Measurements from ENCODE around the gene RSPO1. TPM values are rescaled to one million over a fixed set of nuclear protein-coding genes. Genes with fewer than 3 reads are reported as not detected.

Gene RSPO1
- total and polyA plus RNA-seq, 2 of the 13 experiments (the other 11 are each of a cell fraction or from before 2014, with no cell fraction given) = not detected

DNA sequence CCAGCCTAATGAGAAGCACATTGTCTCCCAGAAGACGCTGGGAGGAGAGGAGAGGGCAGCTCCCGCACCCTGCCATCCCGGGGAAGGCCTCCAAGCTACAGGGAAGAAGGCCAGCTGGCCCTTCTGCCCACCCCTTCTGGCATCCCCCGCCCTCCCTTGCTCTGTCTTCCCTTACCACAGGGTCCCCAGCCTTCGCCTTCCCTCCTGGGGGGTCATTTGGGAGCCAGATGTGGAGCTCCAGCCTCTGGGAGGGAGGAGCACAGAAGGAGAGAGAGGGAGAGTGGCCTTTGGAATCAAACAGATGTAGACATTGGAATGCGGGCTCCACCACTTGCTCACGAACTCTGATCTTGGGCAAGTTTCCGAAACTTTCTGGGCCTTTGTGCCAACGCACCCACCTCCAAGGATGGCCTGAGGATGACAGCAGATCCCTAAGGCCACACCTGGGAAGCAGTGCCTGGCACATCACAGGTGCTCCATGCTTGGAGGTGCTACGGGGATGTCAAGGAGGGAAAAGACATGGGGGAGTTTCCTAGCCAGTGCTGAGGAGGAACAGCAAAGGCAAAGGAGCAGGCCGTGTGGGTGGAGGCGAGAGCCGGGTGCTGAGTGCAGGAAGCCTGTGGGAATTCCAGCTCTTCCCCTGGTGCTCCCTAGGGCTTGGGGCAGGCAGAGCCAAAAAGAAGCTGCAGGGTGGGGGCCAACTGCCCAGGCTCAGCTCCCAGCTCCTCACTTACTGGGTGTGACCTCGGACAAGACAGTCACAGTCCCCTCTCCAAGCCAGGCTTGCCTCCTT, 23.1 kb upstream of the RSPO1 start:
- peaks cover 36% of the 10 kb centered on the region for H3K4me1 ChIP-seq (ENCODE audit: insufficient read depth, low read length)
- 0 out of 2 replicates have a peak, but pooled peaks cover 4% of the 10 kb centered on the region for H4K20me1 ChIP-seq (ENCODE audit: insufficient read depth, low read length)
- BruUV-seq (replicated peaks) = no TSS peak
- intact Hi-C loops (cut with micrococcal nuclease; ENCODE audit: unreplicated experiment) (no loop called here), in situ Hi-C loops (cut with HindIII; ENCODE audit: extremely low pct_ligation_motif_present, low pct_unique_long_range_greater_than_20kb) (no loop called here)
- no peak overlapping the region for H2AFZ ChIP-seq (ENCODE audit: low read length)
- H3K9ac ChIP-seq (ENCODE audit: insufficient read depth, low read depth, low read length) = no peak overlapping the region
- ATAC-seq (peak; percentile 54), FAIRE-seq (peak; percentile 74), DNase-seq (ENCODE audit: low spot score) (peak; percentile 15)
- peaks cover 1 to 28% of the 10 kb centered on the region in 2 experiments; a peak in 4 of 5 replicates for H3K27me3 ChIP-seq (ENCODE audit: control insufficient read depth in 1 of 2, insufficient read depth in 2 of 2, low read length in 2 of 2)
- ChIA-PET CTCF (ENCODE audit: low intra/inter-chr PET ratio, low total read pairs) (no interaction called here), POLR2A (no interaction called here)
- peak overlapping the region; percentile 61 for H3K4me2 ChIP-seq (ENCODE audit: low read depth, low read length)
- H3K9me3 ChIP-seq (ENCODE audit: low read length) = no peaks in the 10 kb centered on the region
- H3K79me2 ChIP-seq (ENCODE audit: insufficient read depth, low read length) = no peaks in the 10 kb centered on the region
- 5% methylated on average over 12 of the region's 14 CpGs for WGBS (ENCODE audit: low lambda C conversion rate)
- H3K36me3 ChIP-seq (replicated peaks in 1 of 2; ENCODE audit: control insufficient read depth in 1 of 2, insufficient read depth in 2 of 2, low read length in 2 of 2) = no peaks in the 10 kb centered on the region
- no peak overlapping the region for H3K27ac ChIP-seq (ENCODE audit: extremely low read length, insufficient read depth, low read length)
- H3K4me3 ChIP-seq (replicated peaks in 1 of 3; ENCODE audit: insufficient read depth in 1 of 3, low read depth in 2 of 3, low read length in 3 of 3) = peak overlapping the region in 1 of 3 experiments; percentile 40; a peak in 2 of 6 replicates
- TF ChIP-seq ZNF749 (CRISPR knock-in tag; IDR thresholded peaks at IDR 0.05; ENCODE audit: borderline replicate concordance) = no peak
- TF ChIP-seq DNMT1 (CRISPR knock-in tag; IDR thresholded peaks at IDR 0.05) = no peak
- no peak for TF ChIP-seq PHB2 (IDR thresholded peaks at IDR 0.05; ENCODE audit: partially characterized antibody)
- TF ChIP-seq ZNF264 (CRISPR knock-in tag; IDR thresholded peaks at IDR 0.05) = no peak
- no peak for TF ChIP-seq RARA (CRISPR knock-in tag; IDR thresholded peaks at IDR 0.05)
- TF ChIP-seq ZNF562 (CRISPR knock-in tag; IDR thresholded peaks at IDR 0.05; ENCODE audit: borderline replicate concordance) = no peak
- TF ChIP-seq ZNF777 (CRISPR knock-in tag; IDR thresholded peaks at IDR 0.05) = no peak
- TF ChIP-seq, protein P1, sequence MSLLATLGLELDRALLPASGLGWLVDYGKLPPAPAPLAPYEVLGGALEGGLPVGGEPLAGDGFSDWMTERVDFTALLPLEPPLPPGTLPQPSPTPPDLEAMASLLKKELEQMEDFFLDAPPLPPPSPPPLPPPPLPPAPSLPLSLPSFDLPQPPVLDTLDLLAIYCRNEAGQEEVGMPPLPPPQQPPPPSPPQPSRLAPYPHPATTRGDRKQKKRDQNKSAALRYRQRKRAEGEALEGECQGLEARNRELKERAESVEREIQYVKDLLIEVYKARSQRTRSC (CRISPR knock-in tag; IDR thresholded peaks at IDR 0.05; ENCODE audit: low read depth) = no peak
- no peak for TF ChIP-seq SMYD3 (CRISPR knock-in tag; IDR thresholded peaks at IDR 0.05)
- TF ChIP-seq MIER2 (CRISPR knock-in tag; IDR thresholded peaks at IDR 0.05) = no peak
- TF ChIP-seq SRSF1 (optimal IDR thresholded peaks at IDR 0.05; ENCODE audit: low read depth, low read length) = peak; percentile 49
- no peak for TF ChIP-seq ZNF451 (CRISPR knock-in tag; IDR thresholded peaks at IDR 0.05)
- TF ChIP-seq, protein P2, sequence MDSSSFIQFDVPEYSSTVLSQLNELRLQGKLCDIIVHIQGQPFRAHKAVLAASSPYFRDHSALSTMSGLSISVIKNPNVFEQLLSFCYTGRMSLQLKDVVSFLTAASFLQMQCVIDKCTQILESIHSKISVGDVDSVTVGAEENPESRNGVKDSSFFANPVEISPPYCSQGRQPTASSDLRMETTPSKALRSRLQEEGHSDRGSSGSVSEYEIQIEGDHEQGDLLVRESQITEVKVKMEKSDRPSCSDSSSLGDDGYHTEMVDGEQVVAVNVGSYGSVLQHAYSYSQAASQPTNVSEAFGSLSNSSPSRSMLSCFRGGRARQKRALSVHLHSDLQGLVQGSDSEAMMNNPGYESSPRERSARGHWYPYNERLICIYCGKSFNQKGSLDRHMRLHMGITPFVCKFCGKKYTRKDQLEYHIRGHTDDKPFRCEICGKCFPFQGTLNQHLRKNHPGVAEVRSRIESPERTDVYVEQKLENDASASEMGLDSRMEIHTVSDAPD (CRISPR knock-in tag; IDR thresholded peaks at IDR 0.05) = no peak
- peak; percentile 89 for TF ChIP-seq PATZ1 (CRISPR knock-in tag; IDR thresholded peaks at IDR 0.05)
- no peak for TF ChIP-seq NR3C1 (CRISPR knock-in tag; IDR thresholded peaks at IDR 0.05)
- TF ChIP-seq BCL6 (CRISPR knock-in tag; IDR thresholded peaks at IDR 0.05) = no peak
- TF ChIP-seq MEF2D (CRISPR knock-in tag; IDR thresholded peaks at IDR 0.05) = no peak
- no peak for TF ChIP-seq NCOA5 (CRISPR knock-in tag; IDR thresholded peaks at IDR 0.05)
- TF ChIP-seq MXI1 (IDR thresholded peaks at IDR 0.05; ENCODE audit: borderline replicate concordance, low read depth, low read length) = no peak
- no peak for TF ChIP-seq ZNF710 (CRISPR knock-in tag; IDR thresholded peaks at IDR 0.05; ENCODE audit: borderline replicate concordance)
